Psoas muscle (tissue), 8 donors: ENCODE measurements around the gene ZNF683. TPM values are rescaled to one million over a fixed set of nuclear protein-coding genes. Genes with fewer than 3 reads are reported as not detected.

ENCODE experiments used
- ATAC-seq, 4 donors: fragments of 200-7000 bp; cut with Tn5 transposase; one replicate each; pipeline ENCODE4 v1.9.1; 2020; ENCODE audit warnings: moderate library complexity in 3 of 4, mild to moderate bottlenecking in 2 of 4
- DNase-seq, 2 donors: peaks; one replicate each; pipeline ENCODE4 v3.0.0-alpha.2; 2020
- H3K27ac ChIP-seq: fragments of 200-600 bp; one replicate; pipeline ENCODE4 v1.8.0; 2022
- H3K27me3 ChIP-seq, 3 donors: fragments of 200-600 bp in 1 of 3; one replicate each; pipeline versions ENCODE4 v1.6.1 to v1.8.0; 2013 to 2022; ENCODE audit warnings: low read length in 2 of 3, mild to moderate bottlenecking in 2 of 3, moderate library complexity in 1 of 3; ENCODE audit not compliant: insufficient read depth in 3 of 3
- H3K36me3 ChIP-seq, 2 donors: fragments of 200-600 bp in 1 of 2; one replicate each; pipeline versions ENCODE4 v1.6.1 to v1.8.0; 2013 to 2022; ENCODE audit warnings: low read depth in 1 of 2, mild to moderate bottlenecking in 1 of 2, moderate library complexity in 1 of 2; ENCODE audit not compliant: insufficient read depth in 1 of 2
- H3K4me1 ChIP-seq: fragments of 200-600 bp; one replicate; pipeline ENCODE4 v1.8.0; 2022
- H3K4me3 ChIP-seq: fragments of 200-600 bp; one replicate; pipeline ENCODE4 v1.8.0; 2022; ENCODE audit warnings: mild to moderate bottlenecking
- H3K9me3 ChIP-seq: fragments of 200-600 bp; one replicate; pipeline ENCODE4 v1.8.0; 2022
- CTCF ChIP-seq: fragments of 200-600 bp; IDR thresholded peaks from one replicate; pipeline ENCODE4 v1.8.0; 2022; ENCODE audit warnings: antibody characterized with exemption
- WGBS, 3 donors: extraction: QIAGEN DNeasy Blood & Tissue Kit; methylation state at CpG; one replicate each; pipeline versions ENCODE4 v1.1.6 to v1.1.7; 2013; 5-methylcytosine and 5-hydroxymethylcytosine counted together
- intact Hi-C, 2 donors: fragments of 100-400 bp; cut with DNase I; formaldehyde crosslinking; loops; one replicate each; pipeline versions ENCODE4 v1.11.0 to v1.14.2; 2022
- polyA plus RNA-seq, 3 donors: library from polyadenylated mRNA; stranded (reverse); fragments of 200-250 nt; gene quantifications; one replicate each; pipeline ENCODE4 v1.2.3, GENCODE V29; 2013
- total RNA-seq, 4 donors: library from RNA; stranded (reverse); fragmentation: NEBNext Ultra II Directional in 2 of 4; extraction: Animal tissue kit (Norgen Biotek cat#: 25700) in 2 of 4; gene quantifications; one replicate each; pipeline versions ENCODE4 v1.2.1 to v1.2.4, GENCODE V29; 2021 to 2023
- donor health status: healthy with polysubstance abuse.
- donor health status: DM: no; HTN: no; CAD: no; lungs with moderate emphysema.
- donor health status: Bipolar disorder and iron deficiency.
- donor health status: healthy.
- donor health status: DM: yes; HTN: yes; CAD: no.
- donor health status: DM: no; HTN: no; CAD: no.
- donor health status: DM: no; HTN: no; CAD: no.
- donor health status: DM: yes; HTN: yes; CAD: no.

ZNF683 gene
- total and polyA plus RNA-seq, 7 donors = 0.06 TPM; not detected in 6

GRCh38 chr1:26367441-26367840, 5.1 kb downstream of the ZNF683 start:
- no peaks in the 10 kb centered on the region for H3K9me3 ChIP-seq
- H3K27ac ChIP-seq = no peak overlapping the region
- intact Hi-C loops = no loop called here
- DNase-seq (no peak), ATAC-seq (no peak)
- H3K4me1 ChIP-seq = no peaks in the 10 kb centered on the region
- TF ChIP-seq CTCF = no peak
- H3K27me3 ChIP-seq = peaks cover 0 to 24% (median 6%) of the 10 kb centered on the region in 3 donors
- no peak overlapping the region for H3K4me3 ChIP-seq
- H3K36me3 ChIP-seq = no peaks in the 10 kb centered on the region
- 76 to 88% (median 83%) methylated on average over 6 of the region's 6 CpGs for WGBS, 3 donors

- intact Hi-C loops = no loop called here
- no peaks in the 10 kb centered on the region for H3K36me3 ChIP-seq
- no peaks in the 10 kb centered on the region for H3K9me3 ChIP-seq
- DNase-seq (peak in 1 of 2 donors; percentile 24), ATAC-seq (no peak)
- H3K27ac ChIP-seq = no peak overlapping the region
- H3K27me3 ChIP-seq = peaks cover 0 to 44% (median 10%) of the 10 kb centered on the region in 3 donors
- 47 to 50% (median 49%) methylated on average over 8 to 9 of the region's 9 CpGs for WGBS, 3 donors
- TF ChIP-seq CTCF = no peak
- no peak overlapping the region for H3K4me3 ChIP-seq
- H3K4me1 ChIP-seq = no peaks in the 10 kb centered on the region
Observed at GRCh38 chr1:26364956-26365355, 7.6 kb downstream of the ZNF683 start.

- DNase-seq (peak; percentile 80 to 83), ATAC-seq (peak; percentile 63 to 84 (median 77))
- Histone ChIP-seq H3K27me3 (peaks cover 0 to 54% (median 15%) of the 10 kb centered on the region in 3 donors), H3K4me1 (no peaks in the 10 kb centered on the region), H3K4me3 (no peak overlapping the region), H3K9me3 (no peaks in the 10 kb centered on the region), H3K36me3 (no peaks in the 10 kb centered on the region), H3K27ac (no peak overlapping the region)
- peak; percentile 85 for TF ChIP-seq CTCF
- 27 to 36% (median 34%) methylated on average over 26 of the region's 26 CpGs for WGBS, 3 donors
- intact Hi-C loops = no loop called here
Observed at GRCh38 chr1:26363549-26364448, 8.8 kb downstream of the ZNF683 start.

GRCh38 chr1:26362331-26362730, 10.2 kb downstream of the ZNF683 start:
- no peak for ATAC-seq
- peak in 1 of 2 donors; percentile 8 for DNase-seq
- intact Hi-C loops = no loop called here
- H3K4me3 ChIP-seq = no peak overlapping the region
- peaks cover 0 to 68% (median 15%) of the 10 kb centered on the region in 3 donors for H3K27me3 ChIP-seq
- no peak for TF ChIP-seq CTCF
- H3K27ac ChIP-seq = no peak overlapping the region
- 85 to 93% (median 88%) methylated on average over 3 of the region's 3 CpGs for WGBS, 3 donors
- H3K36me3 ChIP-seq = no peaks in the 10 kb centered on the region
- no peaks in the 10 kb centered on the region for H3K4me1 ChIP-seq
- no peaks in the 10 kb centered on the region for H3K9me3 ChIP-seq
